HCT116 (cell line): Measurements from ENCODE around the gene NHSL1.

Experiments
- CTCF ChIP-seq, 3 experiments: fragments of 200-600 bp in 1 of 3; sonication (generic) in 1 of 3; IDR thresholded peaks in 2 of 3; conservative IDR thresholded peaks in 1 of 3; 2 replicates each; pipeline ENCODE4 v1.5.1; 2012 to 2017; ENCODE audit warnings: low read depth in 2 of 3, low read length in 2 of 3, antibody characterized with exemption in 1 of 3, borderline replicate concordance in 1 of 3, control low read depth in 1 of 3, mild to moderate bottlenecking in 1 of 3, mixed read lengths in 1 of 3, mixed run types in 1 of 3, moderate library complexity in 1 of 3; ENCODE audit not compliant: insufficient read depth in 1 of 3
- EGR1 ChIP-seq: IDR thresholded peaks from 2 replicates; pipeline ENCODE4 v1.6.1; 2012; ENCODE audit warnings: low read depth
- EZH2phosphoT487 ChIP-seq: fragments of 200-600 bp; IDR thresholded peaks from 2 replicates; pipeline ENCODE4 v1.6.1; 2018; ENCODE audit warnings: antibody characterized with exemption, borderline replicate concordance
- FOSL1 ChIP-seq: IDR thresholded peaks from 2 replicates; pipeline ENCODE4 v1.6.1; 2012; ENCODE audit warnings: low read depth
- JUND ChIP-seq: IDR thresholded peaks from 2 replicates; pipeline ENCODE4 v1.6.1; 2012
- MAX ChIP-seq: IDR thresholded peaks from 2 replicates; pipeline ENCODE4 v1.6.1; 2012
- POLR2A ChIP-seq: IDR thresholded peaks from 2 replicates; pipeline ENCODE4 v1.7.0; 2011; ENCODE audit warnings: borderline replicate concordance; ENCODE audit not compliant: insufficient read depth, insufficient read length; ENCODE audit errors: extremely low read depth
- POLR2AphosphoS5 ChIP-seq: IDR thresholded peaks from 2 replicates; pipeline ENCODE4 v1.6.1; 2011; ENCODE audit warnings: mild to moderate bottlenecking, low read depth, low read length, moderate library complexity
- RAD21 ChIP-seq: IDR thresholded peaks from 2 replicates; pipeline ENCODE4 v1.6.1; 2012; ENCODE audit warnings: low read depth, mild to moderate bottlenecking
- REST ChIP-seq: IDR thresholded peaks from 2 replicates; pipeline ENCODE4 v1.6.1; 2012; ENCODE audit warnings: low read depth
- YY1 ChIP-seq: IDR thresholded peaks from 2 replicates; pipeline ENCODE4 v1.6.1; 2011; ENCODE audit warnings: low read length, low read depth, moderate library complexity, mild to moderate bottlenecking; ENCODE audit not compliant: insufficient replicate concordance; ENCODE audit errors: extremely low read depth

- no peak for TF ChIP-seq POLR2A
- no peak for TF ChIP-seq EGR1
- no peak for TF ChIP-seq CTCF (IDR thresholded peaks at IDR 0.05 in 2 of 3, conservative IDR thresholded peaks at IDR 0.05 in 1 of 3; ENCODE audit: borderline replicate concordance in 1 of 3, insufficient read depth in 1 of 3, low read depth in 2 of 3, low read length in 2 of 3)
- no peak for TF ChIP-seq REST
- TF ChIP-seq RAD21: no peak
- TF ChIP-seq EZH2phosphoT487: no peak
- no peak for TF ChIP-seq JUND
- TF ChIP-seq MAX: no peak
- no peak for TF ChIP-seq FOSL1
- no peak for TF ChIP-seq POLR2AphosphoS5
- no peak for TF ChIP-seq YY1
These were observed 45.2 kb upstream of the NHSL1 start for GRCh38 chr6:138544501-138544900.
